Esophagus squamous epithelium (tissue), 4 donors: ENCODE measurements around the gene LEFTY1.

Experiments
- CTCF ChIP-seq, 6 experiments: fragments of 450-650 bp in 4 of 6; fragments of 200-600 bp in 2 of 6; sonication (generic) in 2 of 6; IDR thresholded peaks; one replicate each; pipeline ENCODE4 v1.5.1; 2016 to 2019; ENCODE audit warnings: antibody characterized with exemption in 6 of 6, mild to moderate bottlenecking in 4 of 6, moderate library complexity in 4 of 6
- POLR2A ChIP-seq, 4 donors: fragments of 450-650 bp; IDR thresholded peaks; one replicate each; pipeline ENCODE4 v1.6.1; 2017; ENCODE audit warnings: antibody characterized with exemption in 4 of 4, mild to moderate bottlenecking in 4 of 4, moderate library complexity in 3 of 4

- no peak for TF ChIP-seq CTCF (IDR thresholded peaks at IDR 0.05)
- TF ChIP-seq POLR2A (IDR thresholded peaks at IDR 0.05), result no peak
Observed at GRCh38 chr1:225896937-225897549, 8.1 kb upstream of the LEFTY1 start.
